ENCODE measurements around the gene RELN. TPM values are rescaled to one million over a fixed set of nuclear protein-coding genes. Genes with fewer than 3 reads are reported as not detected.
"Not testable (repeated sequence)": the region's sequence is repeated elsewhere in the genome, so short reads cannot be mapped to it uniquely, and the experiment has no call there.

RELN gene
- total RNA-seq, 1 experiment from 2014 or later, result 0.24 TPM

GRCh38 chr7:103539875-103540274, 449.6 kb downstream of the RELN start:
- no peaks in the 10 kb centered on the region for H3K36me3 ChIP-seq (replicated peaks; ENCODE audit: control insufficient read depth, insufficient read depth, low read length)
- DNase-seq, result no peak
- H3K27me3 ChIP-seq (ENCODE audit: control insufficient read depth, insufficient read depth, low read length), result no peaks in the 10 kb centered on the region
- no peak overlapping the region for H3K4me3 ChIP-seq (ENCODE audit: insufficient read depth, low read depth, low read length)

GRCh38 chr7:103538964-103539709, 450.3 kb downstream of the RELN start:
- H3K4me3 ChIP-seq (ENCODE audit: insufficient read depth, low read depth, low read length), result no peak overlapping the region
- no peaks in the 10 kb centered on the region for H3K36me3 ChIP-seq (replicated peaks; ENCODE audit: control insufficient read depth, insufficient read depth, low read length)
- DNase-seq, result no peak
- H3K27me3 ChIP-seq (ENCODE audit: control insufficient read depth, insufficient read depth, low read length), result no peaks in the 10 kb centered on the region

GRCh38 chr7:103533761-103534160, 455.7 kb downstream of the RELN start:
- Histone ChIP-seq H3K36me3 (replicated peaks; ENCODE audit: control insufficient read depth, insufficient read depth, low read length) (no peaks in the 10 kb centered on the region), H3K27me3 (ENCODE audit: control insufficient read depth, insufficient read depth, low read length) (no peaks in the 10 kb centered on the region), H3K4me3 (ENCODE audit: insufficient read depth, low read depth, low read length) (no peak overlapping the region)
- DNase-seq, result no peak

DNA sequence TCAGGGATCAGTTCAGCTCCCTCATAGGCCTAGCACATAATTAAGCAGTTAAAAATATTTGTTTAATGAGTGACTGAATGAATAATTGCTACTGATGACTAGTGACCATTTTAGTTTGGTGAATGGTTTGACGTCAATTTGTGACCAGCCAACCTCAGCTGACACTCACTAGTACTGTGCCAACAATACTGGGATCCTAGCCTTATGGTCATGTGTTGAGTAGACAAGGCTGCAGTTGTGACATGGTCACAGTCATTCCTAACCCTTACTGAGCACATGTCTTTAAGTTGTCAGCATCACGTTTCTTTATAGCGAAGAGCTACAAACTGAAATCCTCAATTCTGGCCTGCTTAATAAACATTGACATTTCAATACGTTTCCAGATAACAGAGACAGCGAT, 456.5 kb downstream of the RELN start:
- no peak for DNase-seq
- no peaks in the 10 kb centered on the region for H3K36me3 ChIP-seq (replicated peaks; ENCODE audit: control insufficient read depth, insufficient read depth, low read length)
- H3K4me3 ChIP-seq (ENCODE audit: insufficient read depth, low read depth, low read length), result no peak overlapping the region
- no peaks in the 10 kb centered on the region for H3K27me3 ChIP-seq (ENCODE audit: control insufficient read depth, insufficient read depth, low read length)

GRCh38 chr7:103528152-103528551, 461.3 kb downstream of the RELN start:
- no peak overlapping the region for H3K4me3 ChIP-seq (ENCODE audit: insufficient read depth, low read depth, low read length)
- H3K36me3 ChIP-seq (replicated peaks; ENCODE audit: control insufficient read depth, insufficient read depth, low read length), result no peaks in the 10 kb centered on the region
- no peaks in the 10 kb centered on the region for H3K27me3 ChIP-seq (ENCODE audit: control insufficient read depth, insufficient read depth, low read length)
- DNase-seq, result no peak

DNA sequence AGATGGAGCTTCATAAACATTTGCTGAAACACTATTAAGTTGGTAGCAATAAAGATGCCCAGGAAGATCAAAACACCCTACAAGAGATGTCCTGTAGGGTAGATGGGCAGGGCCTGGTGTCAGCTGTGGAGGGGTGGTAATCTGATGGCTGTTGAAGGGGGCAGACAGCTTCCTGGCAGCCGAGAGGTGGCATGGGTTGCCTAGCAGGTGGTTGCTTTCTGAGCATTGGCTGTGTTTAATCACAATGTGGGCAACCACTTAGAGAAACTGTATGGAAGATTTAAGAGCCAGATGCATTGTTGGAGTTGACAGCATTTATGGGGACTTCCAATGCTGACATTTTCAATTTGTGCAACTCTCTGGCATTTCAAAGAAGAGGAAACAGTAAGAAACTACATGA, 463.5 kb downstream of the RELN start:
- no peaks in the 10 kb centered on the region for H3K36me3 ChIP-seq (replicated peaks; ENCODE audit: control insufficient read depth, insufficient read depth, low read length)
- H3K4me3 ChIP-seq (ENCODE audit: insufficient read depth, low read depth, low read length), result no peak overlapping the region
- no peaks in the 10 kb centered on the region for H3K27me3 ChIP-seq (ENCODE audit: control insufficient read depth, insufficient read depth, low read length)
- DNase-seq, result no peak

DNA sequence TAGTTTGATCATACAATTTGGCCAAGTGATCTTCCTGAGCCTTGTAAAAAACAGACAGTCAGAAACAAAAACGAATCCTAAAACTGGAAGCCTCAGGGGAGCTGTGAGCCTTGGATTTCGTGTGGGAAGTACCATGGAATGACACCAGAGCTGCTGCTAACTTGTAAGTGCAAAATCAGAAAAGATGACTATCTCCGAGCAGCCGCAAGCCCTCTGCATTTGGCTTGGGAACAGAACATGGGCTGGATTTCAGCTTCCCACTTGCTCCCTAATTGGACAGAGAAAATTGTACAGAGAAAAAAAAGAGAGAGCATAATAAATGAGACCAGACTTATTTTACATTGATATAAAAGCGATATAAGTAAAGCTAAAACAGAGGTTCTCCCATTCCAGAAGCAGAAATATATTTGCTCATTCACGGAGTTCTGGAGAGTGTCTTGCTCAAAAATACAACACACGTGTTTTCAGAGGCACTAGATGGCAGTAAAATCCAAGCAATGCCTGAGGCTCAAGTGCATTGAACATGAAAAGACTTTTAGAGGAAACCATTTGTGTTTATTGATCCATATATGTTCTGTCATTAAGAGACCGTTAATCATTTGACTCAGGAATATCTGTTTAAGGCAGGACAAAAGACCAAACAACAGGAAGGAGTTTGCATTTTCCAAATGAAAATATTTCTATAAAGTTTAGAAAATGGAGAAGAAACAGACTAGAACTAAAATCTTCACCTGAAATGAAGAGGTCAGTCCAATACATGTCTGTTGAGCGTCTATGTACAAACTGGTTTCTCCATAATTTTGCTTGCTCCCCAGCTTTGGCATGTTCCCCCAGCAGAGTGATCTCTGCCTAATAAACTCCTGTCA, 465.2 kb downstream of the RELN start:
- Histone ChIP-seq H3K27me3 (ENCODE audit: control insufficient read depth, insufficient read depth, low read length) (no peaks in the 10 kb centered on the region), H3K36me3 (replicated peaks; ENCODE audit: control insufficient read depth, insufficient read depth, low read length) (no peaks in the 10 kb centered on the region), H3K4me3 (ENCODE audit: insufficient read depth, low read depth, low read length) (no peak overlapping the region)
- DNase-seq, result peak; percentile 15

GRCh38 chr7:103521937-103522336, 467.5 kb downstream of the RELN start:
- no peak overlapping the region for H3K4me3 ChIP-seq (ENCODE audit: insufficient read depth, low read depth, low read length)
- peak; percentile 28 for DNase-seq
- H3K36me3 ChIP-seq (replicated peaks; ENCODE audit: control insufficient read depth, insufficient read depth, low read length), result no peaks in the 10 kb centered on the region
- no peaks in the 10 kb centered on the region for H3K27me3 ChIP-seq (ENCODE audit: control insufficient read depth, insufficient read depth, low read length)

GRCh38 chr7:103504505-103505135, 484.8 kb downstream of the RELN start:
- no peaks in the 10 kb centered on the region for H3K36me3 ChIP-seq (replicated peaks; ENCODE audit: control insufficient read depth, insufficient read depth, low read length)
- H3K27me3 ChIP-seq (ENCODE audit: control insufficient read depth, insufficient read depth, low read length), result no peaks in the 10 kb centered on the region
- DNase-seq, result no peak
- no peak overlapping the region for H3K4me3 ChIP-seq (ENCODE audit: insufficient read depth, low read depth, low read length)

GRCh38 chr7:103501206-103501605, 488.3 kb downstream of the RELN start:
- H3K4me3 ChIP-seq (ENCODE audit: insufficient read depth, low read depth, low read length), result no peak overlapping the region
- H3K36me3 ChIP-seq (replicated peaks; ENCODE audit: control insufficient read depth, insufficient read depth, low read length), result no peaks in the 10 kb centered on the region
- DNase-seq, result no peak
- H3K27me3 ChIP-seq (ENCODE audit: control insufficient read depth, insufficient read depth, low read length), result no peaks in the 10 kb centered on the region

- no peak overlapping the region for H3K4me3 ChIP-seq (ENCODE audit: insufficient read depth, low read depth, low read length)
These were observed 489.5 kb downstream of the RELN start for GRCh38 chr7:103499976-103500375.

GRCh38 chr7:103487419-103487818, 502.0 kb downstream of the RELN start:
- no peak overlapping the region for H3K4me3 ChIP-seq (ENCODE audit: insufficient read depth, low read depth, low read length)
- no peaks in the 10 kb centered on the region for H3K36me3 ChIP-seq (replicated peaks; ENCODE audit: control insufficient read depth, insufficient read depth, low read length)
- no peak for DNase-seq
- no peaks in the 10 kb centered on the region for H3K27me3 ChIP-seq (ENCODE audit: control insufficient read depth, insufficient read depth, low read length)

More at GRCh38 chr7:103499976-103500375, 489.5 kb downstream of the RELN start:
- H3K27me3 ChIP-seq (ENCODE audit: control insufficient read depth, insufficient read depth, low read length), result no peaks in the 10 kb centered on the region
- H3K36me3 ChIP-seq (replicated peaks; ENCODE audit: control insufficient read depth, insufficient read depth, low read length), result no peaks in the 10 kb centered on the region
- DNase-seq, result no peak

- H3K4me3 ChIP-seq (ENCODE audit: insufficient read depth, low read depth, low read length); DNase-seq; H3K36me3 ChIP-seq (replicated peaks; ENCODE audit: control insufficient read depth, insufficient read depth, low read length); H3K27me3 ChIP-seq (ENCODE audit: control insufficient read depth, insufficient read depth, low read length): not testable (repeated sequence)
These were observed 502.6 kb downstream of the RELN start for GRCh38 chr7:103486873-103487272.

DNA sequence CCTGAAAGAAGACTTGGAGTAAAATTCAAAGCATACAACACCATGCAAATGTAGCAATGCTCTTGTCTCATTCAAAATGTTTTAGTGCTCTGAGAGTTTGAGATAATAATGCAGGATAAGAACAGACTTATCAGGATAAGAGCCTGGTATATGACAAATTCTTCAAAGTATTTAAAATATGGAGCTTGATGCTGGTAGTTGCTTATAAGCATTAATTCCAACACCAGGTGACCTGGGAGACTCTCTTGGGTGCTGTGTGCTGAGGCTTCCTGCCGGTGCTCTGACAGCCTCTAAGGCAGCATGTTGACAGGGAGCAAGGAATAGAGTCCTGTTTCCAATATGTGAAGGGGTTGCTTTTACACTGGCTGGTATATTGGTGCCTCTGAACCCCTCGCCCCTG, 508.7 kb downstream of the RELN start:
- H3K36me3 ChIP-seq (replicated peaks; ENCODE audit: control insufficient read depth, insufficient read depth, low read length), result no peaks in the 10 kb centered on the region
- no peak for DNase-seq
- H3K4me3 ChIP-seq (ENCODE audit: insufficient read depth, low read depth, low read length), result no peak overlapping the region
- H3K27me3 ChIP-seq (ENCODE audit: control insufficient read depth, insufficient read depth, low read length), result no peaks in the 10 kb centered on the region

DNA sequence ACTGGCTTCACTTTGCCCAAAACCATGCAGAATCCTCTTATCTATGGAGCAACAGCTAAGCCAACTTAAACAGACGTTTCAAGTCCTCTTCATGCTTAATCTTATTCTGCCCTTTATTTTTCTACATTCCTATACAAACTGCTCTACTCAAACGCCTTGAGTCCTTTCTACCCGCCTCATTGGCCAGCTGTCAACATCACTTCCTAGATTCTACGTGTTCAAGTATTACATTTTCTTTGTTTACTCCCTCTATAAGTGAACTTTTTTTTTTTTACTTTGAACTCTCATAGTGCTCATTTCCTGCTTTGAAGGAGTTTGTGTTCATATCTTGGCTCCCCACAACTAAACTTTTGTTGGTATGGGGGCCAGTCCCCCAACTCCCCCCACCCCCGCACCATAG, 514.5 kb downstream of the RELN start:
- no peak for DNase-seq
- H3K4me3 ChIP-seq (ENCODE audit: insufficient read depth, low read depth, low read length), result no peak overlapping the region
- H3K27me3 ChIP-seq (ENCODE audit: control insufficient read depth, insufficient read depth, low read length), result no peaks in the 10 kb centered on the region
- no peaks in the 10 kb centered on the region for H3K36me3 ChIP-seq (replicated peaks; ENCODE audit: control insufficient read depth, insufficient read depth, low read length)
